Measurements from ENCODE around the gene SMARCA2.

DNA sequence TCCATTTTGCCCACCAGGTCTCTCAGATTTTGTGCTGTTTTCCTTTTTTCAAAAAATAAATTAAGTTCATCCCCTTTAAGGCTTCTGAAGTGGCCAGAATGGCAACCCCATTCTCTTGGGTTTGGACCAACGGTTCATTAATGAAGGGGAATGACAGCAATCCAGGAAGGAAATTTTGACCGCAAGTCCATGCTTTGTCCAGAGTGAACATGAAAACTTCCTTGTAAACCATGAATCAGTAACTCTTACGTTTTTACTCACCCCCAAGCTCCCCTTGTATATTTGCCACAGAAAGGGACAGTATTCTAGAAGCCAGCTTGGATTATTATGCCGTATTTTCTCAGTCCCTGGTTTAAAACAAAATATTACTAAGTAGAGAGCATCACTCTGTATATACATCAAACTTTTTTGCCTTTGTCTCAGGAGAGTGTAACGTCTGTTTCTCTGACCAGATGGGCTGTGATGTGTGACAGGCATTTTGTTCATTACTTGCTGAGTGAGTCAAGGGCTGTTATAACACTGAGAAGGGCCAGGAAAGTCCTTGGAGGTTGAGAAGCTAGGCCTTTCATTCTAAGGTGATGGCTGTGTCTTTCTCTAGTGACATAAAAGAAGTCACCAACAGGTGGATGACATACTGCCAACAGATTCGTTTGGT lies 148.2 kb downstream of the SMARCA2 start:
- TF ChIP-seq, protein P1, sequence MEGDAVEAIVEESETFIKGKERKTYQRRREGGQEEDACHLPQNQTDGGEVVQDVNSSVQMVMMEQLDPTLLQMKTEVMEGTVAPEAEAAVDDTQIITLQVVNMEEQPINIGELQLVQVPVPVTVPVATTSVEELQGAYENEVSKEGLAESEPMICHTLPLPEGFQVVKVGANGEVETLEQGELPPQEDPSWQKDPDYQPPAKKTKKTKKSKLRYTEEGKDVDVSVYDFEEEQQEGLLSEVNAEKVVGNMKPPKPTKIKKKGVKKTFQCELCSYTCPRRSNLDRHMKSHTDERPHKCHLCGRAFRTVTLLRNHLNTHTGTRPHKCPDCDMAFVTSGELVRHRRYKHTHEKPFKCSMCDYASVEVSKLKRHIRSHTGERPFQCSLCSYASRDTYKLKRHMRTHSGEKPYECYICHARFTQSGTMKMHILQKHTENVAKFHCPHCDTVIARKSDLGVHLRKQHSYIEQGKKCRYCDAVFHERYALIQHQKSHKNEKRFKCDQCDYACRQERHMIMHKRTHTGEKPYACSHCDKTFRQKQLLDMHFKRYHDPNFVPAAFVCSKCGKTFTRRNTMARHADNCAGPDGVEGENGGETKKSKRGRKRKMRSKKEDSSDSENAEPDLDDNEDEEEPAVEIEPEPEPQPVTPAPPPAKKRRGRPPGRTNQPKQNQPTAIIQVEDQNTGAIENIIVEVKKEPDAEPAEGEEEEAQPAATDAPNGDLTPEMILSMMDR (IDR thresholded peaks at IDR 0.05): no peak
- no peak for TF ChIP-seq POLR2A (IDR thresholded peaks at IDR 0.05; ENCODE audit: low read depth)

Measured in esophagus muscularis mucosa (tissue), 3 donors.